HCT116 (cell line): ENCODE measurements around the gene DHRSX.

Experiments
- ATF3 ChIP-seq: IDR thresholded peaks from 2 replicates; pipeline ENCODE4 v1.6.1; 2012
- CBX3 ChIP-seq: IDR thresholded peaks from 2 replicates; pipeline ENCODE4 v1.6.1; 2012; ENCODE audit warnings: low read depth
- CEBPB ChIP-seq: IDR thresholded peaks from 2 replicates; pipeline ENCODE4 v1.6.1; 2012; ENCODE audit warnings: low read depth
- ELF1 ChIP-seq: IDR thresholded peaks from 2 replicates; pipeline ENCODE4 v1.6.1; 2012; ENCODE audit warnings: low read depth, borderline replicate concordance
- EZH2 ChIP-seq: fragments of 200-600 bp; sonication (generic); IDR thresholded peaks from 2 replicates; pipeline ENCODE4 v1.6.1; 2017; ENCODE audit warnings: antibody characterized with exemption, mixed run types
- EZH2phosphoT487 ChIP-seq: fragments of 200-600 bp; IDR thresholded peaks from 2 replicates; pipeline ENCODE4 v1.6.1; 2018; ENCODE audit warnings: antibody characterized with exemption, borderline replicate concordance
- MAX ChIP-seq: IDR thresholded peaks from 2 replicates; pipeline ENCODE4 v1.6.1; 2012
- POLR2A ChIP-seq: IDR thresholded peaks from 2 replicates; pipeline ENCODE4 v1.7.0; 2011; ENCODE audit warnings: borderline replicate concordance; ENCODE audit not compliant: insufficient read depth, insufficient read length; ENCODE audit errors: extremely low read depth
- POLR2AphosphoS5 ChIP-seq: IDR thresholded peaks from 2 replicates; pipeline ENCODE4 v1.6.1; 2011; ENCODE audit warnings: mild to moderate bottlenecking, low read depth, low read length, moderate library complexity
- TCF7L2 ChIP-seq: IDR thresholded peaks from 2 replicates; pipeline ENCODE4 v1.7.0; 2011; ENCODE audit warnings: borderline replicate concordance, inconsistent platforms; ENCODE audit not compliant: insufficient read depth, insufficient read length; ENCODE audit errors: extremely low read depth
- YY1 ChIP-seq: IDR thresholded peaks from 2 replicates; pipeline ENCODE4 v1.6.1; 2011; ENCODE audit warnings: low read length, low read depth, moderate library complexity, mild to moderate bottlenecking; ENCODE audit not compliant: insufficient replicate concordance; ENCODE audit errors: extremely low read depth
- ZBTB33 ChIP-seq: IDR thresholded peaks from 2 replicates; pipeline ENCODE4 v1.6.1; 2011; ENCODE audit warnings: mild to moderate bottlenecking, low read length, moderate library complexity; ENCODE audit not compliant: insufficient replicate concordance; ENCODE audit errors: extremely low read depth
- TF ChIP-seq, protein P1 (sequence below), 3 experiments: fragments of 200-600 bp in 1 of 3; sonication (generic) in 1 of 3; IDR thresholded peaks in 2 of 3; conservative IDR thresholded peaks in 1 of 3; 2 replicates each; pipeline ENCODE4 v1.5.1; 2012 to 2017; ENCODE audit warnings: low read depth in 2 of 3, low read length in 2 of 3, antibody characterized with exemption in 1 of 3, borderline replicate concordance in 1 of 3, control low read depth in 1 of 3, mild to moderate bottlenecking in 1 of 3, mixed read lengths in 1 of 3, mixed run types in 1 of 3, moderate library complexity in 1 of 3; ENCODE audit not compliant: insufficient read depth in 1 of 3
- TF ChIP-seq, protein P2 (sequence below): IDR thresholded peaks from 2 replicates; pipeline ENCODE4 v1.6.1; 2012; ENCODE audit warnings: low read depth

- TF ChIP-seq EZH2phosphoT487 (no peak), ATF3 (no peak), CBX3 (no peak), POLR2A (no peak), TCF7L2 (no peak), ELF1 (no peak), EZH2 (no peak), CEBPB (no peak), POLR2AphosphoS5 (no peak), MAX (no peak), YY1 (no peak), ZBTB33 (no peak)
- TF ChIP-seq, protein P1, sequence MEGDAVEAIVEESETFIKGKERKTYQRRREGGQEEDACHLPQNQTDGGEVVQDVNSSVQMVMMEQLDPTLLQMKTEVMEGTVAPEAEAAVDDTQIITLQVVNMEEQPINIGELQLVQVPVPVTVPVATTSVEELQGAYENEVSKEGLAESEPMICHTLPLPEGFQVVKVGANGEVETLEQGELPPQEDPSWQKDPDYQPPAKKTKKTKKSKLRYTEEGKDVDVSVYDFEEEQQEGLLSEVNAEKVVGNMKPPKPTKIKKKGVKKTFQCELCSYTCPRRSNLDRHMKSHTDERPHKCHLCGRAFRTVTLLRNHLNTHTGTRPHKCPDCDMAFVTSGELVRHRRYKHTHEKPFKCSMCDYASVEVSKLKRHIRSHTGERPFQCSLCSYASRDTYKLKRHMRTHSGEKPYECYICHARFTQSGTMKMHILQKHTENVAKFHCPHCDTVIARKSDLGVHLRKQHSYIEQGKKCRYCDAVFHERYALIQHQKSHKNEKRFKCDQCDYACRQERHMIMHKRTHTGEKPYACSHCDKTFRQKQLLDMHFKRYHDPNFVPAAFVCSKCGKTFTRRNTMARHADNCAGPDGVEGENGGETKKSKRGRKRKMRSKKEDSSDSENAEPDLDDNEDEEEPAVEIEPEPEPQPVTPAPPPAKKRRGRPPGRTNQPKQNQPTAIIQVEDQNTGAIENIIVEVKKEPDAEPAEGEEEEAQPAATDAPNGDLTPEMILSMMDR (IDR thresholded peaks at IDR 0.05 in 2 of 3, conservative IDR thresholded peaks at IDR 0.05 in 1 of 3; ENCODE audit: borderline replicate concordance in 1 of 3, insufficient read depth in 1 of 3, low read depth in 2 of 3, low read length in 2 of 3), result no peak
- TF ChIP-seq, protein P2, sequence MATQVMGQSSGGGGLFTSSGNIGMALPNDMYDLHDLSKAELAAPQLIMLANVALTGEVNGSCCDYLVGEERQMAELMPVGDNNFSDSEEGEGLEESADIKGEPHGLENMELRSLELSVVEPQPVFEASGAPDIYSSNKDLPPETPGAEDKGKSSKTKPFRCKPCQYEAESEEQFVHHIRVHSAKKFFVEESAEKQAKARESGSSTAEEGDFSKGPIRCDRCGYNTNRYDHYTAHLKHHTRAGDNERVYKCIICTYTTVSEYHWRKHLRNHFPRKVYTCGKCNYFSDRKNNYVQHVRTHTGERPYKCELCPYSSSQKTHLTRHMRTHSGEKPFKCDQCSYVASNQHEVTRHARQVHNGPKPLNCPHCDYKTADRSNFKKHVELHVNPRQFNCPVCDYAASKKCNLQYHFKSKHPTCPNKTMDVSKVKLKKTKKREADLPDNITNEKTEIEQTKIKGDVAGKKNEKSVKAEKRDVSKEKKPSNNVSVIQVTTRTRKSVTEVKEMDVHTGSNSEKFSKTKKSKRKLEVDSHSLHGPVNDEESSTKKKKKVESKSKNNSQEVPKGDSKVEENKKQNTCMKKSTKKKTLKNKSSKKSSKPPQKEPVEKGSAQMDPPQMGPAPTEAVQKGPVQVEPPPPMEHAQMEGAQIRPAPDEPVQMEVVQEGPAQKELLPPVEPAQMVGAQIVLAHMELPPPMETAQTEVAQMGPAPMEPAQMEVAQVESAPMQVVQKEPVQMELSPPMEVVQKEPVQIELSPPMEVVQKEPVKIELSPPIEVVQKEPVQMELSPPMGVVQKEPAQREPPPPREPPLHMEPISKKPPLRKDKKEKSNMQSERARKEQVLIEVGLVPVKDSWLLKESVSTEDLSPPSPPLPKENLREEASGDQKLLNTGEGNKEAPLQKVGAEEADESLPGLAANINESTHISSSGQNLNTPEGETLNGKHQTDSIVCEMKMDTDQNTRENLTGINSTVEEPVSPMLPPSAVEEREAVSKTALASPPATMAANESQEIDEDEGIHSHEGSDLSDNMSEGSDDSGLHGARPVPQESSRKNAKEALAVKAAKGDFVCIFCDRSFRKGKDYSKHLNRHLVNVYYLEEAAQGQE, result no peak
Measured at GRCh38 chrX:2282490-2283090, 218.2 kb downstream of the DHRSX start.
